Stimulated activated CD8-positive, alpha-beta memory T cell treated with anti-CD3 and anti-CD28 coated beads, Interleukin-15, amount 100 ng/mL, for 24 hours (primary cell): Measurements from ENCODE around the gene KRT79.

ENCODE experiments used
- DNase-seq: peaks from one replicate; pipeline ENCODE4 v3.0.0-alpha.2; 2020; ENCODE audit warnings: low read depth

KRT79 gene

DNA sequence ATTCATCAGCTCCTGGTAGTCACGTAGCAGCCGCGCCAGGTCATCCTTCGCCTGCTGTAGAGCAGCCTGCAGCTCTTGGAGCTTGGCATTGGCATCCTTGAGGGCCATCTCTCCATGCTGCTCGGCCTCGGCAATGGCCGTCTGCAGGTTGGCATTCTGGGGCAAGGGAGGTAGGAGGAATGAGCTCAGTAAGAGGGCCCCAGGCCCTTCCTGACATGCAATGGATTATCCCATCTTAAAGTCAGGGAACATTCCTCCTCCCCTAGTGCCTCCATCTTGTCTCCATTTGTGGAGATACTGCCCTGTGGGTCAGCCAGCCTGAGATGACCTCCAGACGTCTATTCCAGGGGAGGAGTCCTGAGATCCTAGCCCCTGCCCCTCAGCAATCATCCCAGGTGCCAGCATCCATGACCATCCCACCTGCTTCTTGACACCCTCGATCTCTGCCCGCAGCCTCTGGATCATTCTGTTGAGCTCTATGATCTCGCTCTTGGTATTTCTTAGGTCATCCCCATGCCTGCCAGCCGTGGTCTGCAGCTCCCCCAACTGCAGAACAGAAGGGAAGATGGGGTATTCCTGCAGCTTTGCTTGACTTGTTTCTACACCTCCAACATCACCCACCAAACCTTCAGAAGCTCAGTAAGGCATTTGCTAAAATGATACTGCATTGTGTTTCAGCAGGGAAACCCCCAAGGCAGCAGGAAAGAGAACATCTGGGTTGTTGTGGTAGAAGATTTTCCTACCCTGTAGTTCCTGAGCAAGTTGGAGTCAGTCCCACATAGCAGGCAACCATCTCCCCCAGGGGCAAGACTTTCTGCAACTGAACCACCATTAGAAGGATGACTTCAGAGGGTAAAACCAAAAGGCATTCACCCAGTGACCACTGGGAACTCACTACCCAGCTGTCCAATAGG lies 42.6 kb downstream of the KRT79 start:
- no peak for DNase-seq

DNA sequence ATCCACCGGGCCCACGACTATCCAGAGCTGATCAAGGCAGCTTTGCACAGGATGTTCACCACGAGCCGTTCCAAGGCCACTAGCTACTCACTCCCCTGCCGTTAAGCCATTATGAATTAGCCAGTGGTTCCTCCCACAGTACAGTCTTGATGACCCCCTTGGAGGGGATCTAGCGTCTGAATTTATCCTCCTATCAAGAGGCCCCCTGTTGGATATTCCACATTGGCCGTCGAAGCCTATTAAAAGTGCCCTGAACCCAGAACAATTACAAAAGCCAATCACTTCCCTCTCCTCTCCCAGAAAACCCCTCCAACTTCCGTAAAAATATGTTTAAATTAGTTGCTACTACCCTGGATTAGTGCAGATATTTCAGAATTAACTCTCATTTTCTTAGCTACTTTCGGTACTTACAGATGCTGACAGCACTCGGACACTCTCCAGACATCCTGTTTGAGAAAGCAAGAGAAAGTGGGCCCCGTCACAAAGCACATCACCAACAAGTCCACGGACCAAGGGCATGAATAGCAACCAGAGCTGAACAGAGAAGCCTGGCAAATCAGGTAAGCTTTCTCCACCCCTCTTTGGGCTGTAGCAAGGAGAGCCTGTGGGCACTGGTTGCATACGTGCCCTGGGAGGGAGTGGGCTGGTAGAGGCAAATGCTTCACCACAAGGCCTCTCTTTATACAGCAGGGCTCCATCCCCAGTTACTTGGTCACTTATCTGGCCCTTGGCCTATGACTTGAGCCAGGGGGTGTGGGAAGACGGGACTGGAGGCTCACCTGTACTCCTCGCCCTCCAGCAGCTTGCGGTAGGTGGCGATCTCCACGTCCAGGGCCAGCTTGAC lies 43.5 kb downstream of the KRT79 start:
- no peak for DNase-seq

DNA sequence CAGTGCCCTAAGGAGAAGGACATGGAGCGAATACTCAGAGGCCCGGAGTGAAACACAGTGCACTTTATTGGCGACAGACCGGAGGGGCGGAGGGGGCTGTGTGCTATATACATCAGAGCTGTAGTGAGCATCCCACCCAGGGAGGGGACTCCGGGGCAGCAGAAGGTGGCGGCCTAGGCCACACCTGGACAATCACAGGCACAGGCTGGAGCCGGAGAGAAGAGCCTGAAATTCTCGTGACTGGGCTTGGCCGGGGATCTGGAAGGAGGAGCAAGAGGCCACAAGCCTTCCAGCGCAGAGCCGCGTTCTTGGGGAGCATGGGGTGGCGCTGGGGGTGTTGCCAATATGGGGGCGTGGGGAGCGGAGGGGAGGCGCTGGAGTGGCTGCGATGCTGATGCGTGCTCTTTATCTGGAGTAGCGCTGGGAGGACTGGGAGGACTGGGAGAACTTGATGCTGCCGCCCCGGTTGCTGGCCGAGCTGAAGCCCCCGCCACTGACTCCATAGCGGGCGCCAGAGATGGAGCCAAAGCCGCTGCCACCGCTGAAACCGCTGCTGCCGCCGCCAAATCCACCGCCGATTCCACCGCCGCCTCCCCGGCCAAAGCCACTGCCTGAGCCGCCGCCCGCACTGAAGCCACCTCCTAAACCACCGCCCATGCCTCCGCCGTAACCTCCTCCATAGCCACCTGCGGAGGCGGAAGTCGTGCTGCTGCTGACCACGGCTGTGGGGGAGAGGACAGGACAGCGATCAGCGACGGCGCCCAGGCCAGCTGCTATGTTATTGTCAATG lies 44.3 kb downstream of the KRT79 start:
- DNase-seq, result no peak

DNA sequence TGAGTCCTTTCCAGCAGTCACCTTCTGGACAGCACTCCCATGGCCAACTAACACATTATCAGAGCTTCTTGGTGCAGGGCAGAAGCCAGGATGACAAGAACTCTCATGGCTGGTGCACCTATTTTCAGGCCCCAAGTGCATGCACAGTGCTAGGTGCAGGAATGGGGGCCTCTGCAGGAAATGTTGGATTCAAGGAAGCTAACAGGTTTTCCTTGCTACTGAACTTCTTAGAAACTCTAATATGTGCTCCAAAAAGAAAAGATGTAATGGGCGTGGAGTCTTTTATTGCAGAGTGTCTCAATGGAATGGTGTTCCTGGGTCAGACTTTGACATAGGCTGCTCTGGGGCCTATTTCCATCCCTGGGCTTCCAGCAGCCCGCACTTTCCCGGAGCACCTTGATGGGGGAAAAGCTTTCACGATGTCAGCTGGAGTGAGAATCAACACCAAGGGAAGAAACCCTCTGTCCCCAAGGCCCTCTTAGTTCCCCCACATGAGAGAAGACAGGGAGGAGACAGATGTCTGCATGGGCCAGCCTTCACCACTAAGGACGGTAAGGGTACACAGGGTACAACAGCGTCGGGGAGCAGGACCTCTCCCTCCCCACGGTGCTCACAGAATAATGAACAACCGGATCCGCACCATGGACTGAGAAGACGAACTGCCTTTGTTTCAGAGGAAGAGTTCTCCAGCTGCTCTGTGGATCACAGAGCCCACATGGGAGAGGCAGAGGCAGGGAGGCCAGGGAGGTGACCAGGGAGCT lies 45.1 kb downstream of the KRT79 start:
- DNase-seq, result no peak

DNA sequence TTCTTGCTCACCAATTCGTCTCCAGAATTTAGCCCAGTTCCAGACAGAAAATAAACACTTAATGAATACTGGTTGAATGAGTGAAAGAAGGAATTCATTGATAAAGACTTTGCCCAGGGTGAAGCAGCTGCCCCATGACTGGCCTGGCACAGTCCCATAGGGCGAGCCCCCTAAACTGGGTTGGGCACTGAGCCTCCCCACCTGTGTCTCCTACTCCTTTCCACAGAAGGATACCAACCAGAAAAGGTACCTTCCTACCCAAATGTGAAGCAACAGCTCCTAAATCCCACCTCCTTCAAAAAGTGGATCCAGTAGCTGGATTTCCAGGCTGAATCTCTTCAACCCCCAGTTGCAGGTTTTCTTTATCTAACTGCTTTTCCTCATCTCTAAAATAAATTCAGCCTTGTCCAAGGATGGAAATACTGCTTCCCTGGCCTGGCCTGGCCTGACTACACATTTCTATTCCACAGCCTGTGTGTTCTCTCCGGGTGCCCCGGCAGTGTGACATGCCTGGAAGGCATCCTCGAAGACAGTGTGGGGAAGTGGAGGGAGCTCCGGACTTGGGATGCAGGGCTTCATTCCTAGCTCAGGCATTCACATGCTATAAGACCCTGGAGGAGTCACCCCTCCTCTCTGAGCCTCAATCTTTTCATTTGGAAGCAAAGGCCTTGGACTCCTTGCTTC lies 45.8 kb downstream of the KRT79 start:
- no peak for DNase-seq

DNA sequence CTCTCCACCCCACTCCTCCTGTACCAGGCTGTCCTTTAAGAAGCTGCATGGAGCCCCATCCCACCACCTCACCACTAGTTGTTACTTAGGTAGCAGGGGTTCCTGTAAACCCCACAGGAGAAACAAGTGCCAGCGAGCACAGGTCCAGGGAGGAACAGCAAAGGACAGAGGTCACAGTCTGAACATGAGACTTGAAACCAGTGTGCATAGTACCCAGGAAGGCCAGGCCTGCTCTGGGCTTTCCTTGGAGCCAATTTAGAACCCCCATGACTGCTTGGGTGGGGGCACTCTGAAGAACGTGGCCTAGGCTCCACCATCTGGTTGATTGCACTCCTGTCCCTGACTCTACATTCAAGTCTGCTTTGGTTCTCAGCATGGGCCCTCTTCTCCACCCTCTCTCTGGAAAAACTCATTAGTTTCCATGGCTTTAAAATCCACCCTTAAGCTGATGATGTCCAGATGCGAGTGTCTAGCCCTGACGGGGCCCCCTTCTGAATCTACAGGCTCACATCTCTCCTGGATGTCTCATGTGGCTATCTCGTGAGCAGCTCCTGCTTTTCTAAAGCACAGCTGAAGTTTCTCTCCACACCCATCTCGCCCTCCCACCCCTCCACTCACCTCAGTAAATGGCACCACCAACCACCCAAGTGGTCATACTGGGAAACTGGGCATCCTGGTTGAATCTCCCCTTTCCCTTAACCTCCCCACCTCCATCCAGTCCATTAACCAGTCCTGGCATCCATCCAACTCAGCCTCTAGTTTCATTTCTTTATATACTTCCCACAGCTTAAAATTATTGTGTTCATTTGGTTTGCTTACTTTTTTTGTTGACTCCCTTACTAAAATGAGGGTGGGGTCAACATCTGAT lies 46.6 kb downstream of the KRT79 start:
- DNase-seq, result no peak

DNA sequence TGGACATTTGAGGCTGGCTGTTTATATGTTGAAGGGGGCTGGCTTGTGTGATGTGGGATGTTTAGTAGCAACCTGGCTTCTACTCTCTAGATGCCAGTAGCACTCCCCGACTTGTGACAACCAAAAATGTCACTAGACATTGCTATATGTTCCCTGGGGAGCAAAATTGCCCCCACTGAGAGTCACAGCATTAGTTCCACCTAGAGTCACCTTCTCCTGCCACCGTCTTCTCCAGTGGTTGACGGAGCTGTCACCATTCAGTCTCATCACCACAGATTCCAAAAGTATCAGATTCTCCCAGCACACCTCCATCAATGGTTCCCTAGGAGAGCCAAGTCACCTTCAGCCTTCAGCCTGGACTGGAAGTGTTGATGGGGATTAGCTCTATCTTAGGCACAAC lies 49.2 kb downstream of the KRT79 start:
- DNase-seq, result no peak

DNA sequence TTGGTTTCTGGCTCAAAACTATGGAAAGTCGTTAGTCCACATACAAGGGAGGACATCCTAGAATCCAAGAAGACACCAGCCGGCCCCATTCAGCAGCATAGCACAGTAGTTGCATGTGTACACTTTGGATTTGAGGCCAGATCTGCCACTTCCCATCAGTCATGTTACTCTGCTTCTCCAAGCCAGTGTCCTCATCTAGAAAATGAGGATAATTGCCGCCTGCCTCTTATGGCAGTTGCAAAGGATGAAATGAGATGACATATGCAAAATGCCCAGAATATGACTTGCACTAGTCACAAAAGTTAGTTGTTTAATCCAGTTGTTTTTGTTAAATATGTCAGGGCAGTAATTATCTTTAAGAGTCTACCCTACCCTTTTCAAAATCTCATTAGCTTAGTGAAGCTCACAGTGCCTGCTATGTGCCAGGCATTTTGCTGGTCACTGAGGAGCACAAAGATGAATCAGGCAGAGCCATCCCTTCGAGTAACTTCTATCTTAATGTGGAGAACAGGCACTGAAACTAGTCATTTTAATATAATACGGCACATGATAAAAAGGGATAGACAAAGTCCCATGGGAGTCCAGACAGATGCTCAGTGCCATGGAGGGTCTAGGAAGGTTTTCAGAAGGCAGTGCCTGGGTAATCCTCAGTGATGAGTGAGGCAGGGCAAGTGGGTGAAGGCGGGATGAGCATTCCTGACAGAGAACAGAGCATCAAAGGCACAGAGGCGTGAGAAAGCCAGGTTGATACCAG lies 50.4 kb downstream of the KRT79 start:
- no peak for DNase-seq

DNA sequence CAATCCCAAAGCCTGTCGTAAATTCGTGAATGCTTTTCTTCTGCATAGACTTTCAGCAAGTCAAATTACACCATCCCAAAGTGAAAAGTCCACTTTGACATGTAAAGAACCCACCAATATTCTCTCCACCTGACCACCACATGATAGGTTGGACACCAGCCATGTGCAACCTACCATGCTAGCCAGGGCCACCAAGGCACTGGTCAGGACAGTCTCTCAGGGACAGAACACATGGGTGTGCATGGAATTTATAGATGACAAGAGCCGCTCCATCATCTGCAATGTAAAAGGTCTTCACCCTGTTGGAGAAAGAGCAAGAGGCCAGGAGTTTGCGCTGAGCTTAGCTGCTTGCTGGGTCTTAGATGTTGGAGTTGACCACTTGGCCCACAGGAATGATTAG lies 51.6 kb downstream of the KRT79 start:
- no peak for DNase-seq

DNA sequence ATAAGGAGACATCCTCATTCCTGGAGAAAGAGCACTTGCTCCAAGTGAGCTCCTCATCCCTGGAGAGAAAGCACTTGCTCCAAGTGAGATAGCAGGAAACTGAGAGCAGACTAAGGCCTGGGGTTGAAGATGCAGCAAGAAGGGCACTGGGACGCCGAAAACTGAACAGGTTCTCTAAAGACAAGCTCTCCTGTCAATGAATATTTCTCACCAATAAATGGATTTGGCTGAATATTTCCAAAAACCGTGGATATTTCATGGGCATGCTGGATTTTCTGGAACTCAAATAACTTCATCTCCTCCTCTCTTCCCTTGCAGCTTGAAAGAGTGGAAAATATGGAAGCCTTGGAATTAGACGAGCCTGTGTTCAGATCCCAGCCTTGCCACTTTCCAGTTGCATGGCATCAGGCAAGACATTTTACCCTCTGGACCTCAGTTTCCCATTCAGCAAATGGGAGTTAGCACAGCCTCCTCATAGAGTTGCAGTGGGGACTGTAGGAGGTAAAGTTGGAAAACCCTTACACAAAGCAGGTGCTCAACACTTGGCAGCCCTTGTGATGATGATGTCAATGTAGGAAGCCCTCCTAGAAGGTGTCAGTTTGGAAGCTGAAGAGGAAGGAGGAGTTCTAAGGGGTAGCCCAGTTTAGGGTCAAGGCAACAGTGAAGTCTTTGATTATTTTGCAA lies 52.6 kb downstream of the KRT79 start:
- DNase-seq, result no peak

DNA sequence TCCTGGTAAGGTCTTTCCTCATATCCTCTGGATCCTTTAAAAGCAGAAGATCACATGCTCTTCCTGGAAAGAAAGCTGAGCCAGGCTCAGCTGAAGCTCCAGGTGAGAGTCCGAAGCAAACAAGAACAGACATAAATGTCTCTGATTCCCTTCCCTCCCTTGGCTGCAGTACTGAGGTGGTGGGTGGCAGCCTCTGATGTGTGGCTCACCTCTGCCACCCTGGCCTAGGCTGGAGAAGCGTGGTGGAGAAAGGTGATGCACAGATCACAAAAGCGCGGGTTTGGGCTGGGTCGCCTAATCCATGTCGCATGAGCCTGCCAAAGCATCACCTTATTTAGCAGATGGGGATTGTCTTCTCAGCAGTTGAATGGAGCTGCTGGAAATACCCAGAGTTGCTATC lies 54.2 kb downstream of the KRT79 start:
- DNase-seq, result no peak

DNA sequence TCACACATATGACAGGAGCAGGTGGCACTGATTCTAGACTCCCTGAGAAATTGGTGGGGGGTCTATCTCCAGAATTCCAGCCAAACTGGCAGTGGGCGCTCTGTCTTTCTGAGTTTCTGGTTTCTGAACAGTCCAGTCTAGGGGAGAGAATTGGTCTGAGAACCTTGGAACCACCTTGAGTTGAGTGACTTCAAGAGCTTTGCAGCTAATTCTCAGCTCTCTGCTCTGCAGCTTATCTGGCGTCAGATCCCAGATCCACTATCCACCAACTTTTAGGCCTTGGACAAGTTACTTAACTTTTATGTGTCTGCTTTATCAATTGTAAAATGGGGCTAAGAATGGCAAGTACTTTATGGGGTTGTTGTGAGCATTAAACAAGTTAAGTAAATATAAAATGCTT lies 55.3 kb downstream of the KRT79 start:
- no peak for DNase-seq

DNA sequence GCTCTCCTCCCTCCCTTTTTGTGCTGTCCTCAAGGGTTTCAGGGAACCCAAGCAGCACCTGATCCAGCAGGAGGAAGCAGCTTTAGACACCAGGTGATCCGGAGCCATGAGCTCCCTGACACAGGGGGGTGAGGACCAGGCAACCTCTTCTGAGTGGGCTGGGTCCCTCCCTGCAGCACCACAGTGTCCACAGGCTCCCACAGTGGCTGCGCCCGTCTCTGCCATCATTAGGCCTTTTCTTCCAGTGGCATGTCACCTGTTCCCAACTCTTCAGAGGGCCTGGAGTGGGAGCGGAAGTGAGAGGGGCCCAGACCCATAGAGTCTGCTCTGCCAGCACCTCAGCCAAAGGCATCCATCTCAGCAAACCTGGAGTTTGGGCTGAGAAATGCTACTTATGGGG lies 56.5 kb downstream of the KRT79 start:
- DNase-seq, result no peak

DNA sequence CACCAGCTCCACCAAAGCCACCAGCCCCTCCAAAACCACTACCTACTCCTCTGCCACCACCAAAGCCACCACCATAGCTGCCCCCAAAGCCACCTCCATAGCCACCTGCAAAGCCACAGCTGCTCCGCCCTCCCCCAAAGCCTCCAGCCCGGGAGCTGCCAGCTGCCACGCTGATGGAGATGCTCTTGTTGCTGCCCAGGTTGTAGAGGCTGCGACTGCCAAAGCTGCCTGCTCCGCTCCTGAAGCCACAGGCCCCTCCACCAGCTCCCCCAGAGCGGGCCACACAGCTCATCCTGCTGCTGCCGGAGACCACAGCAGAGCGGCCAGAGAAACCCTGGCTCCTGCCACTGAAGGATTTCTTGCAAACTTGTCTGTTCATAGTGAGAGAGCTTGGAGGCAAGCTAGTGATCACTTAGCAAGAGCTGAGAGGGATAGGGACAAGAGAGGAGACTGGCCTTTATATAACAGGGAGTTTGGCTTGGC lies 57.2 kb downstream of the KRT79 start, which contains the start of gene KRT76:
Gene KRT76 (minus strand): TSS at position 433 of the 483 bp plus-strand sequence. CDS start 54 bp downstream, at position 379.
- no peak for DNase-seq

DNA sequence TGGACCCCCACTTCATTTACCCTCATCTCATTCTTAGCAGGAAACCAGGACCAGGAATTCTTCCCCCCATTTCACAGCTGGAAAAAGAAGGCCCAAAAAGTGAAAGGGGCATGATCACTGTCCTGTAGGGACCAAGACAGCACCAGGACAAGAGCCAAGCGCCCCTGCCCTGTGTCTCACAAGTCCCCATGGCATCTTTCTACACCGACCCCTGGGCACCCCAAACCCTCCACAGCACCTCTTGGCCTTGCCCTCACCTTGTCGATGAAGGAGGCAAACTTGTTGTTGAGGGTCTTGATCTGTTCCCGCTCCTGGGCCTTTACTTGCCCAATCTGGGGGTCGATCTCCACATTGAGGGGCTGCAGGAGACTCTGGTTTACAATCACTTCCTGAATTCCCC lies 57.7 kb downstream of the KRT79 start:
- DNase-seq, result no peak

DNA sequence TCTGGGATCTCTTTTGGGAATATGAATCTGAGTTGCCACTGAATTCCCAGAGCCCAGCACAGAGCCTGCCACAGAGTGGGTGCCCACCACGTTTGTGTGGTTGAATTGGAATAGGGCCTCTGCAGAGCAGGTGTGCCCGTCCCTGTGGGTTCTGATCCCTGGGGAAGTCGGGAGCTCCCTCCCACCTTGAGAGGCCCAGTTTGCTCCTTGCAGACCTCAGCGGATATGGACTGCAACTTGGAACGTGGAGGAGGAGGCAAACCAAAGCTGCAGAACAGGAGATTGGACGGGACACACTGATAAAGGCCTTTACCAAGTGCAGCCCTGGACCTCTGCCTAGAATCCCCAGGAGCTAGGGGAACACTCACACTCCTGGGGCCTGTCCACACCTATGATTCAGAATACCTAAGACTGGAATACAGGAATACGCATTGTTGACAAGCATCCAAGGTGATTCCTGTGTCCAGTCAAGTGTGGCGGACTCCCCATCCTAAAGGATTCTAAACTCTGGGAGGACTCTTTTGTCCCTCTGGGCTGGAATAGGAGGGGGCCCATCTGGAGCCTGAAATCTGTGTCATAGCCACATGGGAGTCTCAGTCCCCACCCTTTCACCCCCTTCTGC lies 59.4 kb downstream of the KRT79 start:
- DNase-seq, result no peak

DNA sequence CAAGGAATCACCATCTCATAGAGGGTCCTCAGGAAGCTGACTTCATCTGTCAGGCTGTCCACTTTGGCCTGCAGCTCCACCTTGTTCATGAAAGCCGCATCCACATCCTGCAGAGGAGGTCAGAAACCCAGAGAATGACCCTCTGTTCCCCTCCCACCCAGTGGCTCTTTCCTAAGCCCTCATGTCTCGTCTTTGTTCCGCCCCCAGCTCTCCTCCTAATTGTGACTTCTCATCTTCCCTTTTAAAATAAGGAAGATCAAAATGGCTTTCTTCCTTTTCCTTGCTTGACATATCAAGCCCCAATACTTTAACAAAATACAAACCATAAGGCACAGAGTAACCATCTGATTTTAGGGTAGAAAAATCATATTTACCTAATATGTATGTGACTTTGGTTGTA lies 61.3 kb downstream of the KRT79 start:
- DNase-seq, result no peak

DNA sequence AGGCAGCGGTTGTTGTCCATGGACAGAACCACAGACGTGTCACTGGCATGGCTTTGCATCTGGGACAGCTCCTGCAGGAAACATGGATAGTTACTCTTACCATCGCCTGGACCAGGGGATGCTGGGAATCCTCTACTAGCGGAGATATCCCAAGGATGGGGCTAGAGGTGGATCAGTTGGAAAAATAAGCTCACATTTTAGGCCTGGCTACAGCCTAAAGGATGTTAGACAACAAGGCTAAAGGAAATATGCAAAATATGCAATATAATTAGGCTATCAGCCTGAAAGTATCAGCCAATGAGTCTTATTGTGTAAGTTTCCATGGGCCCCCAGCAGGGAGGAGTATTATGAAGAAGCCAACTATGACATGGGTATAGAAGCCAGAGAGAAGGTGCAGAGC lies 61.9 kb downstream of the KRT79 start:
- DNase-seq, result no peak
